HepG2 (cell line): ENCODE measurements around the gene TOP3B. TPM values are rescaled to one million over a fixed set of nuclear protein-coding genes. Genes with fewer than 3 reads are reported as not detected.

Experiments used
- ATAC-seq: fragments of 200-7000 bp; cut with Tn5 transposase; 3 replicates; pipeline ENCODE4 v1.9.1; 2020; ENCODE audit warnings: mild to moderate bottlenecking, moderate library complexity
- BruUV-seq: library from RNA; stranded (reverse); fragments of 400-500 nt; replicated peaks from 2 replicates; lab custom pipeline; 2021; lab: Mats Ljungman, UMichigan
- CTCF ChIA-PET: fragments of 300-600 bp; formaldehyde crosslinking; extraction: SDS; loops from one replicate; lab custom pipeline; 2021; ENCODE audit warnings: low total read pairs, inconsistent platforms, low intra/inter-chr PET ratio; lab: Yijun Ruan, JAX
- POLR2A ChIA-PET: fragments of 350-600 bp; sonication (Branson Sonifier 250); formaldehyde crosslinking; loops from one replicate; lab custom pipeline; 2020; ENCODE audit warnings: antibody characterized with exemption, inconsistent platforms; lab: Yijun Ruan, JAX
- DNase-seq: peaks from one replicate; pipeline ENCODE4 v3.0.0-alpha.2; 2015; ENCODE audit warnings: low spot score
- FAIRE-seq: peaks from 3 replicates; lab custom pipeline; 2011; peaks lifted over from hg19 to GRCh38; lab: Jason Lieb, UNC
- H2AFZ ChIP-seq: one replicate; pipeline ENCODE4 v1.6.1; 2011; ENCODE audit warnings: low read length, inconsistent platforms
- H3K27ac ChIP-seq: fragments of 300-600 bp; 3 replicates; pipeline ENCODE4 v1.8.0; 2011; ENCODE audit warnings: mixed run types, mild to moderate bottlenecking, mixed read lengths, low read length, inconsistent platforms; ENCODE audit not compliant: insufficient read depth; ENCODE audit errors: extremely low read length
- H3K27me3 ChIP-seq, 2 experiments: fragments of 200-600 bp in 1 of 2; 2 replicates in 1 of 2; 3 replicates in 1 of 2; pipeline versions ENCODE4 v1.6.0 to v1.8.0; 2011; ENCODE audit warnings: low read length in 2 of 2, mild to moderate bottlenecking in 2 of 2, moderate library complexity in 2 of 2, inconsistent platforms in 1 of 2; ENCODE audit not compliant: insufficient read depth in 2 of 2, control insufficient read depth in 1 of 2
- H3K36me3 ChIP-seq, 2 experiments: fragments of 200-600 bp in 1 of 2; replicated peaks in 1 of 2; 2 replicates in 1 of 2; 3 replicates in 1 of 2; pipeline versions ENCODE4 v1.5.1 to v1.8.0; 2011; ENCODE audit warnings: low read length in 2 of 2, inconsistent platforms in 1 of 2; ENCODE audit not compliant: insufficient read depth in 2 of 2, control insufficient read depth in 1 of 2
- H3K4me1 ChIP-seq: 2 replicates; pipeline ENCODE4 v1.5.1; 2012; ENCODE audit warnings: low read length, inconsistent platforms; ENCODE audit not compliant: insufficient read depth
- H3K4me2 ChIP-seq: 2 replicates; pipeline ENCODE4 v1.6.0; 2011; ENCODE audit warnings: low read depth, low read length, inconsistent platforms
- H3K4me3 ChIP-seq, 3 experiments: fragments of 200-600 bp in 1 of 3; sonication (generic), shearing (Covaris generic) in 1 of 3; replicated peaks in 1 of 3; 2 replicates each; pipeline ENCODE4 v1.5.1; 2011 to 2016; ENCODE audit warnings: low read length in 3 of 3, inconsistent platforms in 2 of 3, low read depth in 2 of 3, mild to moderate bottlenecking in 2 of 3, control low read depth in 1 of 3, mixed read lengths in 1 of 3; ENCODE audit not compliant: insufficient read depth in 1 of 3
- H3K79me2 ChIP-seq: one replicate; pipeline ENCODE4 v1.6.1; 2011; ENCODE audit warnings: low read length, inconsistent platforms; ENCODE audit not compliant: insufficient read depth
- H3K9ac ChIP-seq: 2 replicates; pipeline ENCODE4 v1.6.0; 2011; ENCODE audit warnings: mild to moderate bottlenecking, low read depth, low read length, inconsistent platforms; ENCODE audit not compliant: insufficient read depth
- H3K9me3 ChIP-seq: 2 replicates; pipeline ENCODE4 v1.5.1; 2012; ENCODE audit warnings: mild to moderate bottlenecking, low read length
- H4K20me1 ChIP-seq: 2 replicates; pipeline ENCODE4 v1.6.0; 2011; ENCODE audit warnings: inconsistent platforms, mild to moderate bottlenecking, low read length, moderate library complexity; ENCODE audit not compliant: insufficient read depth
- BATF2 ChIP-seq: sonication (generic); formaldehyde crosslinking; IDR thresholded peaks from 2 replicates; pipeline ENCODE4 v1.8.0; 2022; ENCODE audit warnings: mild to moderate bottlenecking, missing genetic modification reagents, moderate library complexity
- CTCF ChIP-seq: sonication (generic); formaldehyde crosslinking; IDR thresholded peaks from 2 replicates; pipeline ENCODE4 v1.5.0; 2020; ENCODE audit warnings: mild to moderate bottlenecking, missing genetic modification reagents, moderate library complexity
- FOXK2 ChIP-seq: fragments of 450-650 bp; IDR thresholded peaks from 2 replicates; pipeline ENCODE4 v1.6.1; 2016
- FOXO1 ChIP-seq: sonication (generic); formaldehyde crosslinking; IDR thresholded peaks from 2 replicates; pipeline ENCODE4 v1.4.0; 2020; ENCODE audit warnings: missing genetic modification reagents
- GFI1 ChIP-seq: sonication (generic); formaldehyde crosslinking; IDR thresholded peaks from 2 replicates; pipeline ENCODE4 v1.5.0; 2020; ENCODE audit warnings: missing genetic modification reagents, mild to moderate bottlenecking, borderline replicate concordance
- HHEX ChIP-seq: IDR thresholded peaks from 2 replicates; pipeline ENCODE4 v1.6.1; 2016; ENCODE audit warnings: control low read depth
- HOXA5 ChIP-seq: sonication (generic); formaldehyde crosslinking; IDR thresholded peaks from 2 replicates; pipeline ENCODE4 v1.4.0; 2020; ENCODE audit warnings: missing genetic modification reagents
- RXRB ChIP-seq: IDR thresholded peaks from 2 replicates; pipeline ENCODE4 v1.6.1; 2016; ENCODE audit warnings: borderline replicate concordance, missing genetic modification reagents, missing compliant biosample characterization
- SMARCC2 ChIP-seq: fragments of 450-650 bp; IDR thresholded peaks from 2 replicates; pipeline ENCODE4 v1.6.1; 2017; ENCODE audit warnings: antibody characterized with exemption, mild to moderate bottlenecking
- SNAPC2 ChIP-seq: sonication (generic); formaldehyde crosslinking; IDR thresholded peaks from 2 replicates; pipeline ENCODE4 v1.8.1; 2022; ENCODE audit warnings: mild to moderate bottlenecking, missing genetic modification reagents
- TBL1XR1 ChIP-seq: fragments of 150-350 bp; IDR thresholded peaks from 2 replicates; pipeline ENCODE4 v1.6.1; 2014; ENCODE audit warnings: borderline replicate concordance, low read length; ENCODE audit not compliant: partially characterized antibody
- XBP1 ChIP-seq: sonication (generic); formaldehyde crosslinking; IDR thresholded peaks from 2 replicates; pipeline ENCODE4 v1.5.0; 2020; ENCODE audit warnings: missing genetic modification reagents
- ZNF180 ChIP-seq: sonication (generic); formaldehyde crosslinking; IDR thresholded peaks from 2 replicates; pipeline ENCODE4 v1.4.0; 2020; ENCODE audit warnings: low read depth, missing genetic modification reagents, borderline replicate concordance
- ZNF407 ChIP-seq: sonication (generic); formaldehyde crosslinking; IDR thresholded peaks from one replicate; pipeline ENCODE4 v1.5.1; 2020; ENCODE audit warnings: mild to moderate bottlenecking, missing genetic modification reagents; ENCODE audit errors: not compliant biosample characterization
- ZNF816 ChIP-seq: sonication (generic); formaldehyde crosslinking; IDR thresholded peaks from 2 replicates; pipeline ENCODE4 v1.8.0; 2022; ENCODE audit warnings: missing genetic modification reagents, mild to moderate bottlenecking, borderline replicate concordance
- WGBS: methylation state at CpG from one replicate; pipeline ENCODE4 v1.1.6; 2017; ENCODE audit warnings: low lambda C conversion rate; 5-methylcytosine and 5-hydroxymethylcytosine counted together
- in situ Hi-C: cut with HindIII; loops from 2 replicates; pipeline ENCODE4 v1.10.0; 2017; ENCODE audit warnings: low pct_unique_long_range_greater_than_20kb; ENCODE audit not compliant: extremely low pct_ligation_motif_present
- intact Hi-C: fragments of 100-400 bp; cut with micrococcal nuclease; formaldehyde crosslinking; loops from one replicate; pipeline ENCODE4 v1.10.0; 2022; ENCODE audit not compliant: unreplicated experiment
- polyA plus RNA-seq, 8 experiments: library from polyadenylated mRNA; depleted of rRNA in 3 of 8; stranded (reverse) in 7 of 8; unstranded in 1 of 8; fragments of >200 nt; fragmentation: Illumina TruSeq in 4 of 8; extraction: Trizol in 4 of 8; gene quantifications; 2 replicates each; pipeline versions ENCODE4 v1.2.1 to v1.2.3, GENCODE V29; 2011 to 2016; ENCODE audit warnings: low read depth in 4 of 8, missing spikeins in 1 of 8, mixed read lengths in 1 of 8; ENCODE audit not compliant: insufficient read depth in 1 of 8
- total RNA-seq, 5 experiments: library from RNA; depleted of rRNA; stranded (reverse); fragments of >200 nt; fragmentation: Illumina TruSeq; extraction: Trizol; gene quantifications; 2 replicates each; pipeline ENCODE4 v1.2.3, GENCODE V29; 2016; ENCODE audit warnings: low read depth in 1 of 5
- TF ChIP-seq, protein P1 (sequence below): IDR thresholded peaks from 2 replicates; pipeline ENCODE4 v1.6.1; 2012; ENCODE audit warnings: inconsistent platforms

TOP3B gene
- total and polyA plus RNA-seq, 2 of the 13 experiments (the other 11 are each of a cell fraction or from before 2014, with no cell fraction given): 28.5 to 29.7 TPM

DNA sequence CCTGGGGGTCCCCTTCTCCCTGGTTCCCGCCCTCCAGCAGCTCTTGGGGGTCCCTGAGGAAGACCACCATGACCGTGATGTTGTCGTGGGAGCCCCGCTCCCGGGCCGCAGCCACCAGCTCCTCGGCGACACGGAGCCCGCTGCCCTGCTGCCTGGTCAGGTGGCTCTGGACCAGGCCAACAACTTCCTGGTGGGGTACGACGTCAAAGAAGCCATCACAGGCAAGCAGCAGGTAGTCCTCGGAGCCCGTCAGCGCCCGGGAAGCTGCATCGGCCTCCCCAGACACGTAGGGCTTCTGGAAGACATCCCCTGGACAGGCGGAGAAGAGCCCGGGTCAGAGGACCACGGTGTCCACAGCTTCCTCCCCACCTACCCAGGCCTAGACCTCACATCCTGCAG is 59.4 kb downstream of the TOP3B start:
- H3K27ac ChIP-seq: no peak overlapping the region
- intact Hi-C loops (no loop called here), in situ Hi-C loops (no loop called here)
- 98% methylated on average over 8 of the region's 21 CpGs for WGBS
- H3K4me3 ChIP-seq: no peak overlapping the region
- BruUV-seq: no TSS peak
- no peaks in the 10 kb centered on the region for H3K27me3 ChIP-seq
- no peak overlapping the region for H3K9ac ChIP-seq
- no peak for DNase-seq
- no peaks in the 10 kb centered on the region for H3K4me1 ChIP-seq
- no peaks in the 10 kb centered on the region for H3K79me2 ChIP-seq
- no peak for FAIRE-seq
- H4K20me1 ChIP-seq: no peaks in the 10 kb centered on the region
- peaks cover 0 to 9% of the 10 kb centered on the region in 2 experiments; a peak in 1 of 5 replicates for H3K36me3 ChIP-seq
- H3K9me3 ChIP-seq: no peaks in the 10 kb centered on the region
- no peak for ATAC-seq
- no peak overlapping the region for H3K4me2 ChIP-seq
- CTCF ChIA-PET: no interaction called here
- H2AFZ ChIP-seq: no peak overlapping the region
- POLR2A ChIA-PET: interaction anchor here (0.6 kb wide), 1 partner anchor 149 kb away, joined by 5 read pairs; no protein-coding TSS in a partner anchor
- TF ChIP-seq SNAPC2 (CRISPR knock-in tag) (no peak), FOXO1 (CRISPR knock-in tag) (no peak), XBP1 (CRISPR knock-in tag) (no peak), RXRB (no peak), ZNF407 (no peak), ZNF816 (CRISPR knock-in tag) (no peak), HHEX (CRISPR knock-in tag) (no peak), ZNF180 (CRISPR knock-in tag) (no peak), SMARCC2 (no peak), HOXA5 (no peak), TBL1XR1 (no peak), GFI1 (no peak), BATF2 (CRISPR knock-in tag) (no peak), CTCF (no peak), FOXK2 (no peak)
- TF ChIP-seq, protein P1, sequence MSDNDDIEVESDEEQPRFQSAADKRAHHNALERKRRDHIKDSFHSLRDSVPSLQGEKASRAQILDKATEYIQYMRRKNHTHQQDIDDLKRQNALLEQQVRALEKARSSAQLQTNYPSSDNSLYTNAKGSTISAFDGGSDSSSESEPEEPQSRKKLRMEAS: no peak
